GM18907 (cell line): ENCODE results near the gene RNF40.
A peak's percentile ranks its signal among the peaks of the same experiment; 100 is the strongest.

Experiments used
- ATAC-seq: cut with Tn5 transposase; IDR thresholded peaks from one replicate; pipeline ENCODE4 v1.9.1; 2021; ENCODE audit warnings: mild to moderate bottlenecking, moderate library complexity; ENCODE audit not compliant: unreplicated experiment

Gene RNF40

DNA sequence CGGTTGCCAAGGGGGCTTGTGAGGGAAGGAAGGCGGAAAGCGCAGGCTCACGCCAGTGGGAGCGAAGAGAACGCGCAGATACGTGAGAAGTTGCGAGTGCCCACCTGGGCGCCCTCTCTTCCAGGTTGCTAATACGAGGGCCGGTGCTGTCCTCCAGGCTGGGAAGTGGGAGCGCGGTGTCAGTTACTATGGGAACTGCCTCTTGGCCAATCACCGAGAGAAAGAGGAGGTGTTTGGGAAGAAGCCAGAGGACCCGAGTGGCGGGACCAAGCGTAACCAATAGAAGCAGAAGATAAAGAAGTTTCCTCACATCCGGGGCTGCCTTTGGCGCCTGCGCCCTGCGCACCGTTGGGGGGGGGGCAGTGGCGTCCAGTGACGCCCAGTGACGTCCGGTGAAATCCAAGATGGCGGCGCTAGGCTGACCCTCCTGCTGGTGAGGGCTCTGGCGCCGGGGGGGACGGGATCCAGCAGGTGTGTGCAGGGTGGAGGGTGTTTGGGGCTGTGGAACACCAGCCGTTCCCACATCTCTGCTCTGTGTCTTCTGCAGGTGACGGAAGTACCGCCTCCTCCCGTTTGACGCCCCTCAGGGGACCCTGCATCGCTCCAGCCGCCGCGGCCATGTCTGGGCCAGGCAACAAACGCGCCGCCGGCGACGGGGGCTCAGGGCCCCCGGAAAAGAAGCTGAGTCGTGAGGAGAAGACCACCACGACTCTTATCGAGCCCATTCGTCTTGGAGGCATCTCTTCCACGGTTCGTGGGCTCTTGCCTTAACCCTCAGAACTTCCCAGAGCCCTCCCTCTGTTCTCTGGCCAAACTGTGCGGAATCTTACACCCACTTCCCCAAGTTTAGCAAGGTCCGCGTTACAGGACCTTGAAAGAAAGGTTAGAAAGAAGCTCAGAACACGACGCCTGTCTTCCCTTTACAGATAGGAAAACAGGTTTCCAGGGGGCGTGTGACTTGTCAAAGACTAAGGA, at the start of gene RNF40, which contains the start of gene CFAP119:
Gene RNF40 (plus strand): TSS at position 395 of the 975 bp plus-strand sequence. CDS start 224 bp downstream, at position 619.
Gene CFAP119 (minus strand): TSS at position 135 of the 975 bp plus-strand sequence. CDS start 314 bp downstream, outside the sequence.
- peak; percentile 86 for ATAC-seq

DNA sequence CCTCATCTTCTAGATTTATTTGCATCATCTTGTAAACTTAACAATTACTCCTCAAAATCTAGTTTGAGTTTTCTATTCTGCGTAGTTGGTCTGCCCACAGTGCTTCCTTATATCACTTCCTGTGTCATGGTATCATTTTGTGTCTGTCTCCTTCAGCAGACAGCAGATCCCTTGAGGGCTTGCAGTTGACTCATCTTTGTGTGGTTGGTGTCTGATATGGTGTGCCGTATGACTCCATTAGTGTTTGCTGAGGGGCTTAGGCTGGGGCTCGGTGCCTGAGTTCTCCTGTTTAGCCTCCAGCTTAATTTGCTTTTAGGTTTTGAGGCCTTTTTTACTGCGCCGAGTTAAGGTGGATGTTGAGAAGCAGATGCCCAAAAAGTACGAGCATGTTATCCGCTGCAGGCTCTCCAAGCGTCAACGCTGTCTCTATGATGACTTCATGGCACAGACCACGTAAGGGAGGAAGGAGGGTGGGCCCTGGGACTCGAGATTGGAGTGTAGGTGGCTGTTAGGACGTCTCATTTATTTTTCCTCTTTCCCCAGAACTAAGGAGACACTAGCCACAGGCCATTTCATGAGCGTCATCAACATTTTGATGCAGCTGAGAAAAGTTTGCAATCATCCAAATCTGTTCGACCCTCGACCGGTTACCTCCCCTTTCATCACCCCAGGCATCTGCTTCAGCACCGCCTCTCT, 46.2 kb upstream of the RNF40 start:
- peak; percentile 53 for ATAC-seq

DNA sequence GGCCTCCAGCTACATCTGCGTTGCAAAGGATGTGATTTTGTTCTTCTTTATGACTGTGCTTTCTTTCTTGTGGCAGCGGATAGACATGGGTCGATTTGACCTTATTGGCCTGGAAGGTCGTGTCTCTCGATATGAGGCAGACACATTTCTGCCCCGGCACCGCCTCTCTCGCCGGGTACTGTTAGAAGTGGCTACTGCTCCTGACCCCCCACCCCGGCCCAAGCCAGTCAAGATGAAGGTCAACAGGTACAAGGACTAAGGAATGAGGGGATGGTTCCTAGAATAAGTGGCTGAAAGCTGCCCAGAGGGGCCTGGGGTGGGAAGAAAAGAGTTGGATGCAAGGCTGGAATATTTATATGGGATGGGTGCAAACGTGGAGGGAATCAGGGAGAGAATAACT, 42.0 kb upstream of the RNF40 start:
- no peak for ATAC-seq

DNA sequence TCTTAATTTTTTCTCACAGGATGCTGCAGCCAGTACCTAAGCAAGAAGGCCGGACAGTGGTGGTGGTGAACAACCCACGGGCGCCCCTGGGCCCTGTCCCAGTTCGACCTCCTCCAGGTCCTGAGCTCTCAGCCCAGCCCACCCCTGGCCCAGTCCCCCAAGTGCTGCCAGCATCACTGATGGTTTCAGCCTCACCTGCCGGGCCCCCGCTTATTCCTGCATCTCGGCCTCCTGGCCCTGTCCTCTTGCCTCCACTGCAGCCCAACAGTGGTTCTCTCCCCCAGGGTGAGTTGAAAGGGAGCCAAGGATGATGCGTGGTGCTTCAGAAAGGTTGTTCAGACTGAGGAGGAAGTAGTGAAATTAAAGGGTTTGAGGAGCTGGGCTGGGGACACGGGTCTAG, 41.4 kb upstream of the RNF40 start:
- no peak for ATAC-seq

DNA sequence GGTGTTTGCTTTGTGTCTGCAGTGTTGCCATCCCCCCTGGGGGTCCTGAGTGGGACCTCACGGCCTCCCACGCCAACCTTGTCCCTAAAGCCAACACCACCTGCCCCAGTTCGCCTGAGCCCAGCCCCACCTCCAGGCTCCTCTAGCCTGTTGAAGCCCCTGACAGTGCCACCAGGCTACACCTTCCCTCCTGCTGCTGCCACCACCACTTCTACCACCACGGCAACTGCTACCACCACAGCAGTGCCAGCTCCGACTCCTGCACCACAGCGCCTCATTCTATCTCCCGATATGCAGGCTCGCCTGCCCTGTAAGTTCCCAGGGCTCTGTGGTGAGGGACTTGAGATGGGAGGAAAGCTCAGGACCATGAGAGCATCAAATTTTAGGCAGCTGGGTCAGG, 41.0 kb upstream of the RNF40 start:
- no peak for ATAC-seq

DNA sequence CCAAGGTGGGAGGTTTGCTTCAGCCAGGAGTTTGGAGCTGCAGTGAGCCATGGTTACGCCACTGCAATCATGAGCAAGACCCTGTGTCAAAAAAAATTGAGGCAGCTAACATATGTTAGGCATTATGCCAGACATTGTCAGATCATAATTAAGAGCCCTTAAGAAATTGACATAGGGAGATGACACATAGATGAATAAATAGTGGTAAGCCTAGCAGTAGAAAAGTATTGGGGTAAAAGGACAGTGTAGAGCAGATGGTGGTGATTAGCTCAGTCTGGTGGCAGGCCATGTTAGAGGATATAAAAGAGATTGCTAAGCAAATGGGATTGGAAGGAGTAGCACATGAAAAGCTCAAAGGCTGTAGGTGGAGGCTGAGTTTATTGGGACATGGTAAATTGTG, 40.5 kb upstream of the RNF40 start:
- ATAC-seq: no peak

DNA sequence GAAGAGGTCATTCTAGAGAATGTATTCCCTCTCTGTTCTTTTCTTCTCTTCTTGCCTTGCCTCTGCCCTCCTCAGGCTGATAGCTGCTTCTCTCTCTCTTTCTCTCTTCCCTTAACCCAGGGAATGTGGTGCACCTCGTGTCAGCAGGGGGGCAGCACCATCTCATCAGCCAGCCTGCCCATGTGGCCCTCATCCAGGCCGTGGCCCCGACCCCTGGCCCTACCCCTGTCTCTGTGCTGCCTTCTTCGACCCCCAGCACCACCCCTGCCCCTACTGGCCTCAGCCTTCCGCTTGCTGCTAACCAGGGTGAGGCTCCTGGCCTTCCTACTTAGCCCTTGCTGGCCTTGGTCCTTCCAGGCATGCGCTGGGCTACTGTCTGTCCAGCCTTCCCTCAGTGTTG, 39.7 kb upstream of the RNF40 start:
- ATAC-seq: no peak

DNA sequence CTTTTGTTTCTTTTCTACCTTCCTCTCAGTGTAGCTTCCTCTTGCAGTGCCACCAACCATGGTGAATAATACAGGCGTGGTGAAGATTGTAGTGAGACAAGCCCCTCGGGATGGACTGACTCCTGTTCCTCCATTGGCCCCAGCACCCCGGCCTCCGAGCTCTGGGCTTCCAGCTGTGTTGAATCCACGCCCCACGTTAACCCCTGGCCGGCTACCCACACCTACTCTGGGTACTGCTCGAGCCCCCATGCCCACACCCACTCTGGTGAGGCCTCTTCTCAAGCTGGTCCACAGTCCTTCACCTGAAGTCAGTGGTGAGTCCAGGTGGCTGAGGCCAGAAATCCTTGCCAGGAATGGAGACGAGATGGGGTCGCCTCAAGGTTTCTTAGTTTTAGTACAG, 39.2 kb upstream of the RNF40 start:
- ATAC-seq: no peak

DNA sequence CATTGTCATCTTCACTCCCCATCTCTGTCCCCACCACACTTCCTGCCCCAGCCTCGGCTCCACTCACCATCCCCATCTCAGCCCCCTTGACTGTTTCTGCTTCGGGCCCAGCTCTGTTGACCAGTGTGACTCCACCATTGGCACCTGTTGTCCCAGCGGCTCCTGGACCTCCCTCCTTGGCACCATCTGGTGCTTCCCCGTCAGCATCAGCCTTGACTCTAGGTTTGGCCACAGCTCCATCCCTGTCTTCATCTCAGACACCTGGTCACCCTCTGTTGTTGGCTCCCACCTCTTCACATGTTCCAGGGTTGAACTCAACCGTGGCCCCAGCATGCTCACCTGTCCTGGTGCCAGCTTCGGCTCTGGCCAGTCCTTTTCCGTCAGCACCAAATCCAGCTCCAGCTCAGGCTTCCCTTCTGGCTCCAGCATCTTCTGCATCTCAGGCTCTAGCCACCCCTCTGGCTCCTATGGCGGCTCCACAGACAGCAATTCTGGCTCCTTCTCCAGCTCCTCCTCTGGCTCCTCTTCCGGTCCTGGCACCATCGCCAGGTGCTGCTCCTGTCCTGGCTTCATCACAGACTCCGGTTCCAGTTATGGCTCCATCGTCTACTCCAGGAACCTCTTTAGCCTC, 38.3 kb upstream of the RNF40 start:
- ATAC-seq: no peak

DNA sequence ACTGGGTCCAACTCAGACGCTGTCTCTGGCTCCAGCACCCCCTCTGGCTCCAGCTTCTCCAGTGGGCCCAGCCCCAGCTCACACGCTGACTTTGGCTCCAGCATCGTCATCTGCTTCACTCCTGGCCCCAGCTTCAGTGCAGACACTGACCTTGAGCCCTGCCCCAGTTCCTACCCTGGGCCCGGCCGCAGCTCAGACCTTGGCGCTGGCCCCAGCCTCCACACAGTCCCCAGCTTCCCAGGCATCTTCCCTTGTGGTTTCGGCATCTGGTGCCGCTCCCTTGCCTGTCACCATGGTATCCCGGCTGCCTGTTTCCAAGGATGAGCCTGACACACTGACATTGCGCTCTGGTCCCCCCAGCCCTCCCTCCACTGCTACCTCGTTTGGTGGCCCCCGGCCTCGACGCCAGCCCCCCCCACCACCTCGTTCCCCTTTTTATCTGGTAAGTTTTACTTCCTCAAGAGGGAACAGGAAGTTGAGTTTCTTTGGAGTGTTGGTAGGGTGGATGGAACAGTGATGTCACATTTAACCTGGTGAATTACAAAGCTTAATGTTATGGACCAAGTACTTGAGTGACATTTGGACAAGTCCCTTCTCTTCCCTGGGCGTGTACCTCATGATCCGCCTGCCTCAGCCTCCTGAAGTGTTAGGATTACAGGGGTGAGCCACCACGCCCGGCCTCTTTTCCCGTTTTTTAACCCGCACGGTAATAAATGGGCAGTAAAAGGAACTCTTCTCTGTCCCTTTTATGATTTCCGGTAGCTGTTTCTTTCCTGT, 37.3 kb upstream of the RNF40 start:
- no peak for ATAC-seq

DNA sequence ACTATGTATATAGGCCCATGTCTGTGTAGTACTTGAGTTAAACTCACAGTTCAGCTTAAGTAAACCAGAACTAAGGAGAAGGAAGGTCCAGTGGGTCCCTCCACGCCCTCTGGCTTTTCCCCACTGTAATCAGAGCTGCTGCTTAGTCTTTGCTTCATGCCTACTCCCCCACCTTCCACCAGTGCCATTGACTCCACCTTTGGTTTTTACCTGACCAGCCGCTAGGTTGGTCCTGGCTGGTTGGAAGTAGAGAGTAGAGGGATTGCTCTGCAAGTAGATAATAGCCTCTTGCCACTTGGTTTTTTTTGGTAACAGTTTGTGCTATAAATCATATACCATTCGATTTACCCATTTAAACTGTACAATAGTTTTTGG, 36.7 kb upstream of the RNF40 start:
- no peak for ATAC-seq

DNA sequence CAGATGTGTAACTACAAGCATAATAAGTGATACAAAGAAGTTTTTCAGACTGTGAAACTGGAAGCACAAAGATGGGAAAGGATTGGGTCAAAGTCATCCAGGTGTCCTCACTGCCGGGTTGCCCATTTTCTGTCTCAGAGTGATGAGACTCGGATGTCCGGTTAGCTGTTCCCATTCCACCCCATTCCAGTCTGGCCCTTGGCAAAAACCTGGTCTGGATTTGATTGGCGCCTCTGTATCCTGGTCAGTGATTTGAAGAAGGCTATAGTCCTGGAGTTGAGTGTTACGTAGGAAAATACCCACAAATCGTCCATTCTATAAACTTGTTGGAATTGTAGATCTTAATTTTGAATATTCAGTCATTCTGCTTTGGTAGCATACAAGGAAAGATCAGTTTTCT, 33.8 kb upstream of the RNF40 start:
- no peak for ATAC-seq

DNA sequence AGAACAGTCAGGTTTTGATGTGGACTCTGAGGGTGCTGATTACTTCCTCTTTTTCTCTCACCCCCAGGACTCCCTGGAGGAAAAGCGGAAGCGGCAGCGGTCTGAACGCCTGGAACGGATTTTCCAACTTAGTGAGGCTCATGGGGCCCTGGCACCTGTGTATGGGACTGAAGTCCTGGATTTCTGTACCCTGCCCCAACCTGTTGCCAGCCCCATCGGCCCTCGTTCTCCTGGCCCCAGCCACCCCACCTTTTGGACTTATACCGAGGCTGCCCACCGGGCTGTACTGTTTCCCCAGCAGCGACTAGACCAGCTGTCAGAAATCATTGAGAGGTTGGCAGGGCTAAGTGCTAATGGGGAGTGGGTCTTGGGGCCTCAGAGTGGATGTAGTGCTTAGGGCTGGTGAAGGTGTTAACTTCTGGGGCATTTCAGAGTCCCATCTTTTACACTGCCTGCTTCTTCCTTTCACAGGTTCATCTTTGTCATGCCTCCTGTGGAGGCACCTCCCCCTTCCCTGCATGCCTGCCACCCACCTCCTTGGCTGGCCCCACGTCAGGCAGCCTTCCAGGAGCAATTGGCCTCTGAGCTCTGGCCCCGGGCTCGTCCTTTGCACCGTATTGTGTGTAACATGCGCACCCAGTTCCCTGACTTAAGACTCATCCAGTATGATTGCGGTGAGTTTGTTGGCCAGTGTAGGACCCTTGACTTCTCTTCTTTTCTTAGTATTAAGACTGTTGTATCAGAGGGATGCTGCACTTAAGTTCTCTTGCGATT, 33.0 kb upstream of the RNF40 start:
- no peak for ATAC-seq

DNA sequence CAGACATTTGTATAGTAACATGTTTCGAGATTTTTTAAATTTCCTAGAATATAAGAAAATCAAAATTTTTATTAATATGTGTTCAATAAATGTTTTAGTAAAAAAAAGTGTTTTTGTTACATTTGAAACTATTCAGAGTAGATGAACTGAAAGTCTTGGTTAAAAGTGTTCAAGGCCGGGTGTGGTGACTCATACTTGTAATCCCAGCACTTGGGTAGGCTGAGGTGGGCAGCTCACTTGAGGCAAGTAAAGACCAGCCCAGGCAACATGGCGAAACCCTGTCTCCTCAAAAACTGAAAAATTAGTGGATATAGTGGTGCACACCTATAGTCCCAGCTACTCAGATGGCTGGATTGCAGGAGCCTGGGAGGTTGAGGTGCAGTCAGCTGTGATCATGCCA, 30.7 kb upstream of the RNF40 start:
- no peak for ATAC-seq

DNA sequence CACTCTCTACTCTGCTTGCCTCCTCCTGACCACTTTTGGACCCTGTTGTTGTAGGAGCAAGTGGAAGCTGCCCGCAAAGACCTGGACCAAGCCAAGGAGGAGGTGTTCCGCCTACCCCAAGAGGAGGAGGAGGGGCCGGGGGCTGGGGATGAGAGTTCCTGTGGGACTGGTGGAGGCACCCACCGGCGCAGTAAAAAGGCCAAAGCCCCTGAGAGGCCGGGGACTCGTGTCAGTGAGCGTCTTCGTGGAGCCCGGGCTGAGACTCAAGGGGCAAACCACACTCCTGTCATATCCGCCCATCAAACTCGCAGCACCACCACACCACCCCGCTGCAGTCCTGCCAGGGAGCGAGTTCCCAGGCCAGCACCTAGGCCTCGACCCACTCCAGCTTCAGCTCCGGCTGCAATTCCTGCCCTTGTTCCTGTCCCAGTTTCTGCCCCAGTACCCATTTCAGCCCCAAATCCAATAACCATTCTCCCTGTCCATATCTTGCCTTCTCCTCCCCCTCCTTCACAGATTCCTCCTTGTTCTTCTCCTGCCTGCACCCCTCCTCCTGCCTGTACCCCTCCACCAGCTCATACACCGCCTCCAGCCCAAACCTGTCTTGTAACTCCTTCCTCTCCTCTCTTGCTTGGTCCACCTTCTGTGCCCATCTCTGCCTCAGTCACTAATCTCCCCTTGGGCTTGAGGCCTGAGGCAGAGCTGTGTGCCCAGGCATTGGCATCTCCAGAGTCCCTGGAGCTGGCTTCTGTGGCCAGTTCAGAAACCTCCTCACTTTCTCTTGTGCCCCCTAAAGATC, 24.9 kb upstream of the RNF40 start:
- ATAC-seq: no peak

DNA sequence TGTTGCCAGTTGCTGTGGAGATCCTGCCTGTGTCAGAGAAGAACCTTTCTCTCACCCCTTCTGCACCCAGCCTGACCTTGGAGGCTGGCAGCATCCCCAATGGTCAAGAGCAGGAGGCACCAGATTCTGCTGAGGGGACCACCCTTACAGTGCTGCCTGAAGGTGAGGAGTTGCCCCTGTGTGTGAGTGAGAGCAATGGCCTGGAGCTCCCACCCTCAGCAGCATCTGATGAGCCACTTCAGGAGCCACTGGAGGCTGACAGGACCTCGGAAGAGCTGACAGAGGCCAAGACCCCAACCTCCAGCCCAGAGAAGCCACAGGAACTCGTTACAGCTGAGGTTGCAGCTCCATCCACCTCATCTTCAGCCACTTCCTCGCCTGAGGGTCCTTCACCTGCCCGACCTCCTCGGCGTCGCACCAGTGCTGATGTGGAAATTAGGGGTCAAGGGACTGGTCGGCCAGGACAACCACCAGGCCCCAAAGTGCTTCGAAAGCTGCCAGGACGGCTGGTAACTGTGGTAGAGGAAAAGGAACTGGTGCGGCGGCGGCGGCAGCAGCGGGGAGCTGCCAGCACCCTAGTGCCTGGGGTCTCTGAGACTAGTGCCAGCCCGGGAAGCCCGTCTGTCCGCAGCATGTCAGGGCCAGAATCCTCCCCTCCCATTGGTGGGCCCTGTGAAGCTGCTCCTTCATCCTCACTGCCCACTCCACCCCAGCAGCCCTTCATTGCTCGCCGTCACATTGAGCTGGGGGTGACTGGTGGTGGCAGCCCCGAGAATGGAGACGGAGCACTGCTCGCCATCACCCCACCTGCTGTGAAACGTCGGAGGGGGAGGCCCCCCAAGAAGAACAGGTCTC, 24.1 kb upstream of the RNF40 start:
- no peak for ATAC-seq

DNA sequence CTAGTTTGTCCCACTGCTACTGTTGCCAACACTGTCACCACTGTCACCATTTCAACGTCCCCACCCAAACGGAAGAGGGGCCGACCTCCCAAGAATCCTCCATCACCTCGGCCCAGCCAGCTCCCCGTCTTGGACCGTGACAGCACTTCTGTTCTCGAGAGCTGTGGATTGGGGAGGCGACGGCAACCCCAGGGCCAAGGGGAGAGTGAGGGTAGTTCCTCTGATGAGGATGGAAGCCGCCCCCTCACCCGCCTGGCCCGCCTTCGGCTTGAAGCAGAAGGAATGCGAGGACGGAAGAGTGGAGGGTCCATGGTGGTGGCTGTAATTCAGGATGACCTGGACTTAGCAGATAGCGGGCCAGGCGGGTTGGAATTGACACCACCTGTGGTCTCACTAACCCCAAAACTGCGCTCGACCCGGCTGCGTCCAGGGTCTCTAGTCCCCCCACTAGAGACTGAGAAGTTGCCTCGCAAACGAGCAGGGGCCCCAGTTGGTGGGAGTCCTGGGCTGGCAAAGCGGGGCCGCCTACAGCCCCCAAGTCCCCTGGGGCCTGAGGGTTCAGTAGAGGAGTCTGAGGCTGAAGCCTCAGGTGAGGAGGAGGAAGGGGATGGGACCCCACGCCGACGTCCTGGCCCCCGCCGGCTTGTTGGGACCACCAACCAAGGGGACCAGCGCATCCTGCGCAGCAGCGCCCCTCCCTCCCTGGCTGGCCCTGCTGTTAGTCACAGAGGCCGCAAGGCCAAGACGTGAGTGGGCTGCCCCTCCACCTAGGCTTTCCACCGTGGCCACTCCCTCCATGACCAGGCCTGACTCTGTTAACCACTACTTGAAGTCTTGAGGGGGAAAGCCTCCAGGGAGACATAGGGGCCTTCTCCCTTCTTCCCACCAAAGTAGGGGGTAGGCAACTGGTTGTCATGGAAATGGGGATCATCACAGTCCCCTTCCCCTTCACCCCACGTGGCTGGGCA, 22.9 kb upstream of the RNF40 start:
- no peak for ATAC-seq
